ENCODE data around the gene ZC3H15.

The ZC3H15 gene

GRCh38 chr2:186442885-186443284 is 43.2 kb upstream of the ZC3H15 start:
- no peak overlapping the region for H3K4me2 ChIP-seq (ENCODE audit: low read depth, low read length, poor library complexity, severe bottlenecking)
- H3F3A ChIP-seq (ENCODE audit: insufficient read depth): no peaks in the 10 kb centered on the region
- H3K36me3 ChIP-seq (ENCODE audit: low read length): no peaks in the 10 kb centered on the region
- H3K27me3 ChIP-seq (ENCODE audit: low read length): no peaks in the 10 kb centered on the region
- H4K20me1 ChIP-seq (ENCODE audit: low read depth, low read length): no peaks in the 10 kb centered on the region
- H3K79me2 ChIP-seq (ENCODE audit: insufficient read depth, low read length): no peaks in the 10 kb centered on the region
- TF ChIP-seq EZH2phosphoT487 (conservative IDR thresholded peaks at IDR 0.05; ENCODE audit: low read length) (no peak), CTCF (IDR thresholded peaks at IDR 0.05; ENCODE audit: insufficient read depth, low read length, poor library complexity, severe bottlenecking) (no peak)
- H3K4me3 ChIP-seq (ENCODE audit: insufficient read depth, low read length, poor library complexity, severe bottlenecking): no peak overlapping the region
- H2AFZ ChIP-seq (ENCODE audit: low read depth, low read length, severe bottlenecking): no peak overlapping the region
- H3K9ac ChIP-seq (ENCODE audit: low read length): no peak overlapping the region
- H3K27ac ChIP-seq (ENCODE audit: low read depth, low read length): no peak overlapping the region
- H3K9me3 ChIP-seq (ENCODE audit: insufficient read depth, low read length): peaks cover 7% of the 10 kb centered on the region
- no peaks in the 10 kb centered on the region for H3K9me2 ChIP-seq (replicated peaks; ENCODE audit: insufficient read depth, low read length)

GRCh38 chr2:186443851-186444250 is 42.2 kb upstream of the ZC3H15 start:
- no peak overlapping the region for H2AFZ ChIP-seq (ENCODE audit: low read depth, low read length, severe bottlenecking)
- no peaks in the 10 kb centered on the region for H3K79me2 ChIP-seq (ENCODE audit: insufficient read depth, low read length)
- TF ChIP-seq EZH2phosphoT487 (conservative IDR thresholded peaks at IDR 0.05; ENCODE audit: low read length): no peak
- no peak for TF ChIP-seq CTCF (IDR thresholded peaks at IDR 0.05; ENCODE audit: insufficient read depth, low read length, poor library complexity, severe bottlenecking)
- no peaks in the 10 kb centered on the region for H3K9me2 ChIP-seq (replicated peaks; ENCODE audit: insufficient read depth, low read length)
- H3K27me3 ChIP-seq (ENCODE audit: low read length): no peaks in the 10 kb centered on the region
- H3K4me2 ChIP-seq (ENCODE audit: low read depth, low read length, poor library complexity, severe bottlenecking): no peak overlapping the region
- no peak overlapping the region for H3K4me3 ChIP-seq (ENCODE audit: insufficient read depth, low read length, poor library complexity, severe bottlenecking)
- H3K9ac ChIP-seq (ENCODE audit: low read length): no peak overlapping the region
- H3F3A ChIP-seq (ENCODE audit: insufficient read depth): no peaks in the 10 kb centered on the region
- no peaks in the 10 kb centered on the region for H3K9me3 ChIP-seq (ENCODE audit: insufficient read depth, low read length)
- no peak overlapping the region for H3K27ac ChIP-seq (ENCODE audit: low read depth, low read length)
- no peaks in the 10 kb centered on the region for H3K36me3 ChIP-seq (ENCODE audit: low read length)
- no peaks in the 10 kb centered on the region for H4K20me1 ChIP-seq (ENCODE audit: low read depth, low read length)

- no peaks in the 10 kb centered on the region for H3K9me2 ChIP-seq (replicated peaks; ENCODE audit: insufficient read depth, low read length)
Measured at GRCh38 chr2:186445506-186445905, 40.6 kb upstream of the ZC3H15 start.

More at GRCh38 chr2:186445506-186445905, 40.6 kb upstream of the ZC3H15 start:
- Histone ChIP-seq H3K36me3 (ENCODE audit: low read length) (no peaks in the 10 kb centered on the region), H4K20me1 (ENCODE audit: low read depth, low read length) (no peaks in the 10 kb centered on the region), H3K4me2 (ENCODE audit: low read depth, low read length, poor library complexity, severe bottlenecking) (no peak overlapping the region), H3K27me3 (ENCODE audit: low read length) (no peaks in the 10 kb centered on the region), H3K9ac (ENCODE audit: low read length) (no peak overlapping the region), H3K27ac (ENCODE audit: low read depth, low read length) (no peak overlapping the region), H3K9me3 (ENCODE audit: insufficient read depth, low read length) (no peaks in the 10 kb centered on the region), H2AFZ (ENCODE audit: low read depth, low read length, severe bottlenecking) (no peak overlapping the region), H3F3A (ENCODE audit: insufficient read depth) (no peaks in the 10 kb centered on the region), H3K4me3 (ENCODE audit: insufficient read depth, low read length, poor library complexity, severe bottlenecking) (no peak overlapping the region), H3K79me2 (ENCODE audit: insufficient read depth, low read length) (no peaks in the 10 kb centered on the region)
- TF ChIP-seq EZH2phosphoT487 (conservative IDR thresholded peaks at IDR 0.05; ENCODE audit: low read length): no peak
- no peak for TF ChIP-seq CTCF (IDR thresholded peaks at IDR 0.05; ENCODE audit: insufficient read depth, low read length, poor library complexity, severe bottlenecking)
